H1 (cell line): Measurements from ENCODE around the gene COX14.

Experiments
- CHD1 ChIP-seq: IDR thresholded peaks from 2 replicates; pipeline ENCODE4 v1.6.1; 2012; ENCODE audit warnings: low read depth, low read length, improper control_type of control experiment
- CTCF ChIP-seq, 3 experiments: IDR thresholded peaks; 1 replicate in 2 of 3; 2 replicates in 1 of 3; pipeline versions ENCODE4 v1.5.1 to v1.6.1; 2011; ENCODE audit warnings: low read length in 3 of 3, mild to moderate bottlenecking in 3 of 3, inconsistent platforms in 2 of 3, low read depth in 1 of 3, moderate library complexity in 1 of 3; ENCODE audit not compliant: insufficient read depth in 1 of 3; ENCODE audit errors: control extremely low read depth in 1 of 3
- EP300 ChIP-seq, 2 experiments: IDR thresholded peaks; 1 replicate in 1 of 2; 2 replicates in 1 of 2; pipeline ENCODE4 v1.6.1; 2011 to 2012; ENCODE audit warnings: low read depth in 2 of 2, low read length in 2 of 2, mild to moderate bottlenecking in 2 of 2, borderline replicate concordance in 1 of 2, inconsistent platforms in 1 of 2, moderate library complexity in 1 of 2
- EZH2 ChIP-seq: fragments of 200-600 bp; sonication (generic); IDR thresholded peaks from 2 replicates; pipeline ENCODE4 v1.7.1; 2012; ENCODE audit warnings: low read depth, mild to moderate bottlenecking, moderate library complexity, low read length, inconsistent platforms; ENCODE audit not compliant: severe bottlenecking
- POLR2A ChIP-seq, 2 experiments: IDR thresholded peaks; 1 replicate in 1 of 2; 2 replicates in 1 of 2; pipeline ENCODE4 v1.6.1; 2011; ENCODE audit warnings: low read depth in 2 of 2, low read length in 2 of 2, mild to moderate bottlenecking in 2 of 2; ENCODE audit errors: control extremely low read depth in 1 of 2
- POLR2AphosphoS5 ChIP-seq: IDR thresholded peaks from 2 replicates; pipeline ENCODE4 v1.6.1; 2011; ENCODE audit warnings: low read depth, low read length
- RFX5 ChIP-seq: IDR thresholded peaks from 2 replicates; pipeline ENCODE4 v1.6.1; 2011; ENCODE audit warnings: low read depth, low read length, improper control_type of control experiment, borderline replicate concordance
- RNF2 ChIP-seq: fragments of 200-900, 300-1000 bp; sonication (generic); IDR thresholded peaks from 2 replicates; pipeline ENCODE4 v1.7.1; 2016; ENCODE audit warnings: borderline replicate concordance, low read depth, mild to moderate bottlenecking, antibody characterized with exemption, low read length; ENCODE audit not compliant: poor library complexity, severe bottlenecking; ENCODE audit errors: missing control alignments
- SIN3A ChIP-seq, 2 experiments: IDR thresholded peaks in 1 of 2; conservative IDR thresholded peaks in 1 of 2; 2 replicates each; pipeline ENCODE4 v1.6.1; 2011 to 2012; ENCODE audit warnings: low read length in 2 of 2, improper control_type of control experiment in 1 of 2, low read depth in 1 of 2, mild to moderate bottlenecking in 1 of 2
- SP1 ChIP-seq: IDR thresholded peaks from 2 replicates; pipeline ENCODE4 v1.6.1; 2011; ENCODE audit warnings: low read depth, low read length
- SUZ12 ChIP-seq: fragments of 200-600 bp; sonication (generic); IDR thresholded peaks from 2 replicates; pipeline ENCODE4 v1.6.1; 2012; ENCODE audit warnings: mild to moderate bottlenecking, inconsistent platforms, low read length, moderate library complexity, mixed read lengths
- TAF1 ChIP-seq: IDR thresholded peaks from 2 replicates; pipeline ENCODE4 v1.6.1; 2011; ENCODE audit warnings: mild to moderate bottlenecking, low read depth, low read length
- TEAD4 ChIP-seq: IDR thresholded peaks from 2 replicates; pipeline ENCODE4 v1.6.1; 2012; ENCODE audit warnings: low read depth, low read length, inconsistent platforms, mixed read lengths

GRCh38 chr12:50084775-50085614, 27.0 kb upstream of the COX14 start, which contains the start of gene SMARCD1:
- TF ChIP-seq CTCF (IDR thresholded peaks at IDR 0.05; ENCODE audit: control extremely low read depth in 1 of 3, insufficient read depth in 1 of 3, low read depth in 1 of 3, low read length in 3 of 3) (peak; percentile 71 to 82 (median 74)), EP300 (IDR thresholded peaks at IDR 0.05; ENCODE audit: borderline replicate concordance in 1 of 2, low read depth in 2 of 2, low read length in 2 of 2) (no peak), SIN3A (conservative IDR thresholded peaks at IDR 0.05 in 1 of 2, IDR thresholded peaks at IDR 0.05 in 1 of 2; ENCODE audit: low read depth in 1 of 2, low read length in 2 of 2) (peak; percentile 57 to 92; a peak in 2 of 4 replicates), SP1 (peak; percentile 37; the same call in 1 of the 2 replicates), POLR2A (IDR thresholded peaks at IDR 0.05; ENCODE audit: control extremely low read depth in 1 of 2, low read depth in 2 of 2, low read length in 2 of 2) (peak; percentile 57 to 62), CHD1 (no peak), TAF1 (peak; percentile 86), POLR2AphosphoS5 (no peak; the same call in none of the 2 replicates), RFX5 (peak; percentile 52; the same call in 1 of the 2 replicates), TEAD4 (no peak), EZH2 (no peak), SUZ12 (no peak), RNF2 (no peak)
